ENCODE results near the gene QKI. TPM values are rescaled to one million over a fixed set of nuclear protein-coding genes. Genes with fewer than 3 reads are reported as not detected.

QKI gene
- total RNA-seq: 100 to 1,000 TPM in 1 of 4 donors, 10 to 100 TPM in 2, 1 to 10 TPM in 1; 8.4 to 107 (median 37.1) TPM

- Histone ChIP-seq H3K27me3 (no peaks in the 10 kb centered on the region), H3K9me3 (no peaks in the 10 kb centered on the region), H3K4me1 (peaks cover 0 to 7% (median 0%) of the 10 kb centered on the region in 4 donors), H3K36me3 (no peaks in the 10 kb centered on the region), H3K27ac (peak within 1 kb of the TSS; percentile 95 to 98 (median 98)), H3K4me3 (peak within 1 kb of the TSS; percentile 70 to 91 (median 78))
- DNase-seq: peak; percentile 70 to 90 (median 76)
- peak; percentile 12 to 45 for TF ChIP-seq POLR2A (IDR thresholded peaks at IDR 0.05)
- TF ChIP-seq, protein P1, sequence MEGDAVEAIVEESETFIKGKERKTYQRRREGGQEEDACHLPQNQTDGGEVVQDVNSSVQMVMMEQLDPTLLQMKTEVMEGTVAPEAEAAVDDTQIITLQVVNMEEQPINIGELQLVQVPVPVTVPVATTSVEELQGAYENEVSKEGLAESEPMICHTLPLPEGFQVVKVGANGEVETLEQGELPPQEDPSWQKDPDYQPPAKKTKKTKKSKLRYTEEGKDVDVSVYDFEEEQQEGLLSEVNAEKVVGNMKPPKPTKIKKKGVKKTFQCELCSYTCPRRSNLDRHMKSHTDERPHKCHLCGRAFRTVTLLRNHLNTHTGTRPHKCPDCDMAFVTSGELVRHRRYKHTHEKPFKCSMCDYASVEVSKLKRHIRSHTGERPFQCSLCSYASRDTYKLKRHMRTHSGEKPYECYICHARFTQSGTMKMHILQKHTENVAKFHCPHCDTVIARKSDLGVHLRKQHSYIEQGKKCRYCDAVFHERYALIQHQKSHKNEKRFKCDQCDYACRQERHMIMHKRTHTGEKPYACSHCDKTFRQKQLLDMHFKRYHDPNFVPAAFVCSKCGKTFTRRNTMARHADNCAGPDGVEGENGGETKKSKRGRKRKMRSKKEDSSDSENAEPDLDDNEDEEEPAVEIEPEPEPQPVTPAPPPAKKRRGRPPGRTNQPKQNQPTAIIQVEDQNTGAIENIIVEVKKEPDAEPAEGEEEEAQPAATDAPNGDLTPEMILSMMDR (IDR thresholded peaks at IDR 0.05): no peak
Observed at GRCh38 chr6:163414117-163414945, at the start of gene QKI. TSS of gene QKI (plus strand) at chr6:163414718. CDS start at chr6:163415194, 476 bp downstream.

GRCh38 chr6:163366288-163366687, 48.2 kb upstream of the QKI start:
- H3K4me3 ChIP-seq: no peak overlapping the region
- H3K9me3 ChIP-seq: no peaks in the 10 kb centered on the region
- no peaks in the 10 kb centered on the region for H3K4me1 ChIP-seq
- no peaks in the 10 kb centered on the region for H3K36me3 ChIP-seq
- TF ChIP-seq, protein P1 (IDR thresholded peaks at IDR 0.05): no peak
- no peak overlapping the region for H3K27ac ChIP-seq
- no peak for DNase-seq
- H3K27me3 ChIP-seq: no peaks in the 10 kb centered on the region

DNA sequence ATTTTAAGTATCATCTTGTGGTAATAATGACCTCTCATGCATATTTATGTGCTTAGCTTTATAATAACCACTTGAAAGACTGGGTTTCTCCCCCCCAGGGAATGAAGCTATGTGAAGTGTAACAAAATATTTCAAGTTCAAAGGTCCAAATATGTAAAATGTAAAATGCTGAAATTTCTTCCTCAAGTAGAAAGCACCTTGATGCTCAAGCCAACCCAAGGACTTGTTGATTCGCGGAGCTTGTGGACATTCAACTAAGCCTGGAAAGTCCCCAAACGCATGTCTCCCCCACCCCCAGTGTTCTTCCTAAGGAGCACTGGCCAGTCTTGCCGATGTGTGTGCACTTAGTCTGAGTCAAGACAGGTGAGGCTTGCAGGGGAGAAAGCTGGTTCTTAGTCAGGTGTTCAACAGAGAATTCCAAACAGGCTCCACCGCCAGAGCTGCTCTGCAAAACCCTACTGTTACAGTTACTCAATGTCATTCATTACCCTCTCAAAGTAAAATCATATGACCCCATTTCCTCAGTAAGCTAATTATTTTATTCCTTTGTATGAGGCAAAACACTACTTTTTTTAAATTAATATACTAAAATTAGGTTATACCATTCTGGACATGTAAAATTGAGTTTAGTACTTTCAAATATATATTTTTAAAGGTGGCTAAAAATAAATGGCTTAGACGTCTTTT, 46.9 kb upstream of the QKI start:
- TF ChIP-seq, protein P1 (IDR thresholded peaks at IDR 0.05): no peak
- TF ChIP-seq POLR2A (IDR thresholded peaks at IDR 0.05): no peak
- Histone ChIP-seq H3K27ac (no peak overlapping the region), H3K4me1 (no peaks in the 10 kb centered on the region), H3K27me3 (no peaks in the 10 kb centered on the region), H3K9me3 (no peaks in the 10 kb centered on the region), H3K4me3 (no peak overlapping the region), H3K36me3 (no peaks in the 10 kb centered on the region)
- no peak for DNase-seq

DNA sequence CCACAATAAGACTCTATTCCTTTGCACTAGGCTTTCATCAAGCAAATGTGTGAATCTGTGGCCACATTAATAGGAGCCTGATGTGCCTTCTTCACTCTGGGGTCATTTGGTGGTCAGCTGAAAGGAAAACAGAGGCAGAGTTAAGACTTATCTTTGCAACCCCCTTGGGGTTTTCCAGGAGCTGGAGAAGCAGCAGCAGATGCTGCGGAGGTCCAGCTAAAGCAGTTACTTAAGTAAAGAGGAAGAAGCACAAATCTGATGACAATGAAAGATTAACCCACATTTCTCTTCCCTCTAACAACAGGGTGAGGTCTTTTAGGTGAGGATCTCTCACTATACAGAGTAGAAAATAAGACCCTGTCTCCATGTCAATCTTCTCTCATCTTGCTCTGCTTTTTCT, 45.4 kb upstream of the QKI start:
- Histone ChIP-seq H3K27me3 (no peaks in the 10 kb centered on the region), H3K9me3 (no peaks in the 10 kb centered on the region), H3K4me3 (no peak overlapping the region), H3K27ac (no peak overlapping the region), H3K4me1 (no peaks in the 10 kb centered on the region), H3K36me3 (no peaks in the 10 kb centered on the region)
- no peak for TF ChIP-seq POLR2A (IDR thresholded peaks at IDR 0.05)
- TF ChIP-seq, protein P1 (IDR thresholded peaks at IDR 0.05): no peak
- DNase-seq: no peak

GRCh38 chr6:163369628-163370365, 44.7 kb upstream of the QKI start:
- H3K4me1 ChIP-seq: no peaks in the 10 kb centered on the region
- TF ChIP-seq, protein P1 (IDR thresholded peaks at IDR 0.05): no peak
- no peak for TF ChIP-seq POLR2A (IDR thresholded peaks at IDR 0.05)

More at GRCh38 chr6:163369628-163370365, 44.7 kb upstream of the QKI start:
- Histone ChIP-seq H3K27ac (no peak overlapping the region), H3K27me3 (no peaks in the 10 kb centered on the region), H3K36me3 (no peaks in the 10 kb centered on the region), H3K4me3 (no peak overlapping the region), H3K9me3 (no peaks in the 10 kb centered on the region)
- DNase-seq: no peak
